ENCODE data around the gene MAP3K13. TPM values are rescaled to one million over a fixed set of nuclear protein-coding genes. Genes with fewer than 3 reads are reported as not detected.
"Not testable (repeated sequence)": the region's sequence is repeated elsewhere in the genome, so short reads cannot be mapped to it uniquely, and the experiment has no call there.

The MAP3K13 gene
- total and polyA plus RNA-seq, 8 donors = 17.2 to 43.1 (median 23.3) TPM

DNA sequence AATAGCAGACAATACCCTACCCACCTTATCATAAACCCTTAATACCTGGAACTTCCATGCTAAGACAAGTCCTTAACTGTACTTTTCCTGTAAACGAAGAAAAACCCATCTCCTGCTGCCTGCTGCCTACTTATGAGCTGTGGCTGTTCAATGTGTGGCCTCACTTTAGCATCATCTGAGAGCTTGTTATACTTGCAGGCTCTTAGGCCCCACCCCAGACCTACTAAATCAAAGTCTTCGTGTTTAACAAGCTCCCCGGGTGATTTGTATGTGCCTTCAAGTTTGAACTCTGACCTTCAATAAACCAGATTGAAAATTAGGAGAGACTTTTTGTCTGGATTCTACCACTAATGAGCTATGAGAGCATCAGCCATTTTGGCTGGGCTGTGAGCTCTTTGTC, 106.6 kb downstream of the MAP3K13 start:
- FAIRE-seq = no peak

DNA sequence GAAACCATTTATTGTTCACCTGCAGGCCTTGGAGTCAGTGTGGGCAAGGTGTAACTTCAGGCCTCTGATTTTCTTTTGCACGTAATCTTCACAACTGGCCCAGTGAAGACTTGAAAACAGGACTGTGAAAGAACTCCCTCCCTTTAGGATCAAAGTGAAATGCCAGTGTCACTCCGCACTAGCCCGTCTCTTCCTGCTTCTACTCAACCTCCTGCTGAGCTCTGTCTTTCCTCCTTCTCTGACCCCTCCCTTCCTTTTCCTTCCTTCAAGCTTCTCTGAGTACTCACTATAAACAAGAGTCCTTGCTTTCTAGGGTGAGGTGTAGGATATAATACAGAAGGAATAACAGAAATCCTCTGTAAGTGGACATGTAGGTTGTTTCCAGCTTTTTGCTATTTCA, 107.4 kb downstream of the MAP3K13 start:
- 95 to 100% methylated on average over 3 of the region's 3 CpGs for WGBS, 2 donors
- intact Hi-C loops (cut with DNase I) = no loop called here
- ATAC-seq = no peak

More for the DNA sequence above, 106.6 kb downstream of the MAP3K13 start:
- ATAC-seq (no peak), DNase-seq (no peak)
- Histone ChIP-seq H3K9me3 (no peaks in the 10 kb centered on the region), H3K27me3 (no peaks in the 10 kb centered on the region), H3K4me3 (no peak overlapping the region), H3K27ac (no peak overlapping the region), H3K36me3 (peaks cover 4 to 69% (median 26%) of the 10 kb centered on the region in 3 donors), H3K4me1 (no peaks in the 10 kb centered on the region)
- intact Hi-C loops (cut with DNase I) = no loop called here
- 63 to 64% methylated on average over 3 of the region's 3 CpGs for WGBS, 2 donors
- TF ChIP-seq, protein P1, sequence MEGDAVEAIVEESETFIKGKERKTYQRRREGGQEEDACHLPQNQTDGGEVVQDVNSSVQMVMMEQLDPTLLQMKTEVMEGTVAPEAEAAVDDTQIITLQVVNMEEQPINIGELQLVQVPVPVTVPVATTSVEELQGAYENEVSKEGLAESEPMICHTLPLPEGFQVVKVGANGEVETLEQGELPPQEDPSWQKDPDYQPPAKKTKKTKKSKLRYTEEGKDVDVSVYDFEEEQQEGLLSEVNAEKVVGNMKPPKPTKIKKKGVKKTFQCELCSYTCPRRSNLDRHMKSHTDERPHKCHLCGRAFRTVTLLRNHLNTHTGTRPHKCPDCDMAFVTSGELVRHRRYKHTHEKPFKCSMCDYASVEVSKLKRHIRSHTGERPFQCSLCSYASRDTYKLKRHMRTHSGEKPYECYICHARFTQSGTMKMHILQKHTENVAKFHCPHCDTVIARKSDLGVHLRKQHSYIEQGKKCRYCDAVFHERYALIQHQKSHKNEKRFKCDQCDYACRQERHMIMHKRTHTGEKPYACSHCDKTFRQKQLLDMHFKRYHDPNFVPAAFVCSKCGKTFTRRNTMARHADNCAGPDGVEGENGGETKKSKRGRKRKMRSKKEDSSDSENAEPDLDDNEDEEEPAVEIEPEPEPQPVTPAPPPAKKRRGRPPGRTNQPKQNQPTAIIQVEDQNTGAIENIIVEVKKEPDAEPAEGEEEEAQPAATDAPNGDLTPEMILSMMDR (IDR thresholded peaks at IDR 0.05) = no peak

DNA sequence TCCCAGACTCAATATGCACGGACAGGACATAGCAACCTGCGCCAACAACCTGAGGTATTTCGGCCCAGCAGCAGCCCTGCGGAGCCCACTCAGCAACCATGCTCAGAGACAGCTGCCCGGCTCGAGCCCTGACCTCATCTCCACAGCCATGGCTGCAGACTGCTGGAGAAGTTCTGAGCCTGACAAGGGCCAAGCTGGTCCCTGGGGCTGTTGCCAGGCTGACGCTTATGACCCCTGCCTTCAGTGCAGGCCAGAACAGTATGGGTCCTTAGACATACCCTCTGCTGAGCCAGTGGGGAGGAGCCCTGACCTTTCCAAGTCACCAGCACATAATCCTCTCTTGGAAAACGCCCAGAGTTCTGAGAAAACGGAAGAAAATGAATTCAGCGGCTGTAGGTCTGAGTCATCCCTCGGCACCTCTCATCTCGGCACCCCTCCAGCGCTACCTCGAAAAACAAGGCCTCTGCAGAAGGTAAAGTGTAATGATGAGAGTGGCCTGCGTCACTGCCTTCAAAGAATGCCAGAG, 110.4 kb downstream of the MAP3K13 start:
- no peak for FAIRE-seq
- H3K4me1 ChIP-seq = no peaks in the 10 kb centered on the region
- H3K27me3 ChIP-seq = no peaks in the 10 kb centered on the region
- TF ChIP-seq, protein P1 (IDR thresholded peaks at IDR 0.05) = no peak
- ATAC-seq = no peak
- no peak for DNase-seq
- no peak overlapping the region for H3K27ac ChIP-seq
- no peaks in the 10 kb centered on the region for H3K9me3 ChIP-seq
- WGBS, 2 donors = 93 to 96% methylated on average over 15 of the region's 15 CpGs
- H3K4me3 ChIP-seq = no peak overlapping the region
- intact Hi-C loops (cut with DNase I) = no loop called here
- peaks cover 2 to 48% (median 4%) of the 10 kb centered on the region in 3 donors for H3K36me3 ChIP-seq

More for the DNA sequence above, 107.4 kb downstream of the MAP3K13 start:
- H3K27me3 ChIP-seq = no peaks in the 10 kb centered on the region
- peaks cover 4 to 70% (median 26%) of the 10 kb centered on the region in 3 donors for H3K36me3 ChIP-seq
- no peaks in the 10 kb centered on the region for H3K4me1 ChIP-seq
- H3K4me3 ChIP-seq = no peak overlapping the region
- FAIRE-seq (no peak), DNase-seq (no peak)
- TF ChIP-seq, protein P1 (IDR thresholded peaks at IDR 0.05) = no peak
- no peak overlapping the region for H3K27ac ChIP-seq
- no peaks in the 10 kb centered on the region for H3K9me3 ChIP-seq

DNA sequence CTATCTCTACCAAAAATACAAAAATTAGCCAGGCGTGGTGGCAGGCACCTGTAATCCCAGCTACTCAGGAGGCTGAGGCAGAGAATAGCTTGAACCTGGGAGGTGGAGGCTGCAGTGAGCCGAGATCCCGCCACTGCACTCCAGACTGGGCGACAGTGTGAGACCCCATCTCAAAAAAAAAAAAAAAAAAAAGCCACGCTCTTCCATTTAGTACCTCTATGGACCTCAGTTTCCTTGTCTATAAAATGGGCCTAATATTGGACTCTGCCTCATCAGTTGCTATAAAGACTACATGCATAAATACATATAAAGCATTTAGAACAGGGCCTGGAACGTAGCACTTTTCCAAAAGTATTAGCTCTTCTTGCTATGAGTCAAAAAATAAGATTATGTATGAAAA, 112.0 kb downstream of the MAP3K13 start:
- H3K9me3 ChIP-seq; H3K4me1 ChIP-seq; H3K27me3 ChIP-seq; DNase-seq; H3K4me3 ChIP-seq; FAIRE-seq; intact Hi-C loops (cut with DNase I); ATAC-seq; H3K27ac ChIP-seq: not testable (repeated sequence)
- WGBS, 2 donors = 97 to 98% methylated on average over 6 of the region's 6 CpGs
- H3K36me3 ChIP-seq = peaks cover 0 to 49% (median 0%) of the 10 kb centered on the region in 3 donors

DNA sequence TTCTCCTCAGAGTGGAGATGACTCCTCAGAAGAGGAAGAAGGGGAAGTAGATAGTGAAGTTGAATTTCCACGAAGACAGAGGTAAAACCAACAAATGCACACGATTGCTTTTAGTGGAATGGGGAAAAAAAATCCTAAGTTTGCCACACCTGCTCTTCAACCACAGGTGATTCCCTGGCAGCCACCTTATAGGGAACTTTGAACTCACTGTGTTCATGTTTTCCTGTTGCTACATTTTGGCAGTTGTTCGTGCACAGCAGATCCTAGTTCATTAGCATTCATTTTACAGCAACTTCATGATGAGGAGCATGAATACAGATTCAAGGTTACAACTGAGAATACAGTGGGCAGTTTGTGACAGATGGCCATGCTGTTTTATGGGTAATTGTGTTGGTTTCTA, 114.4 kb downstream of the MAP3K13 start:
- peaks cover 0 to 71% (median 8%) of the 10 kb centered on the region in 3 donors for H3K36me3 ChIP-seq
- ATAC-seq = no peak
- DNase-seq = no peak
- FAIRE-seq = no peak
- H3K4me1 ChIP-seq = no peaks in the 10 kb centered on the region
- H3K4me3 ChIP-seq = no peak overlapping the region
- intact Hi-C loops (cut with DNase I) = no loop called here
- no peaks in the 10 kb centered on the region for H3K27me3 ChIP-seq
- WGBS, 2 donors = 59 to 66% methylated on average over 3 of the region's 3 CpGs
- TF ChIP-seq, protein P1 (IDR thresholded peaks at IDR 0.05) = no peak
- no peak overlapping the region for H3K27ac ChIP-seq
- no peaks in the 10 kb centered on the region for H3K9me3 ChIP-seq
